Activated CD8-positive, alpha-beta memory T cell treated with anti-CD3 and anti-CD28 coated beads, Interleukin-2, amount 50 U/mL, for 4 hours (primary cell): ENCODE results near the gene SNED1.

Source experiments
- DNase-seq: peaks from one replicate; pipeline ENCODE4 v3.0.0-alpha.2; 2020

SNED1 gene

GRCh38 chr2:241007111-241007510 lies 8.7 kb downstream of the SNED1 start:
- no peak for DNase-seq

GRCh38 chr2:241007880-241008710 lies 9.7 kb downstream of the SNED1 start:
- DNase-seq = peak; percentile 14

GRCh38 chr2:241008711-241009121 lies 10.3 kb downstream of the SNED1 start:
- DNase-seq = peak; percentile 13

GRCh38 chr2:241009191-241009590 lies 10.8 kb downstream of the SNED1 start:
- peak; percentile 11 for DNase-seq

- peak; percentile 39 for DNase-seq
Measured at GRCh38 chr2:241009601-241010530, 11.4 kb downstream of the SNED1 start.

- peak; percentile 15 for DNase-seq
Measured at GRCh38 chr2:241010531-241011295, 12.3 kb downstream of the SNED1 start.

GRCh38 chr2:241011296-241011600 lies 12.8 kb downstream of the SNED1 start:
- no peak for DNase-seq

GRCh38 chr2:241011751-241012510 lies 13.5 kb downstream of the SNED1 start:
- DNase-seq = peak; percentile 33

GRCh38 chr2:241014224-241014623 lies 15.8 kb downstream of the SNED1 start:
- DNase-seq = no peak

GRCh38 chr2:241014764-241015163 lies 16.3 kb downstream of the SNED1 start:
- DNase-seq = no peak

GRCh38 chr2:241015439-241015838 lies 17.0 kb downstream of the SNED1 start:
- no peak for DNase-seq

- DNase-seq = no peak
Measured at GRCh38 chr2:241017228-241017940, 19.0 kb downstream of the SNED1 start.

- peak; percentile 13 for DNase-seq
Measured at GRCh38 chr2:241018051-241018891, 19.9 kb downstream of the SNED1 start.

- DNase-seq = no peak
Measured at GRCh38 chr2:241019441-241020139, 21.2 kb downstream of the SNED1 start.

- no peak for DNase-seq
Measured at GRCh38 chr2:241020201-241020600, 21.8 kb downstream of the SNED1 start.

- DNase-seq = no peak
Measured at GRCh38 chr2:241020629-241021190, 22.3 kb downstream of the SNED1 start.

- DNase-seq = no peak
Measured at GRCh38 chr2:241025639-241026038, 27.2 kb downstream of the SNED1 start.

- no peak for DNase-seq
Measured at GRCh38 chr2:241029599-241030332, 31.3 kb downstream of the SNED1 start.

- no peak for DNase-seq
Measured at GRCh38 chr2:241030333-241030680, 31.9 kb downstream of the SNED1 start.
